B cell (primary cell): ENCODE results near the gene PACC1. TPM values are rescaled to one million over a fixed set of nuclear protein-coding genes. Genes with fewer than 3 reads are reported as not detected.

Source experiments
- ATAC-seq: fragments of 200-7000 bp; cut with Tn5 transposase; one replicate; pipeline ENCODE4 v1.10.0; 2021; ENCODE audit warnings: low read depth, mild to moderate bottlenecking, moderate number of reproducible peaks, moderate library complexity
- CTCF ChIA-PET: fragments of 350-600 bp; sonication (Branson Sonifier 250); formaldehyde crosslinking; loops from one replicate; lab custom pipeline; 2021; ENCODE audit warnings: antibody characterized with exemption, inconsistent platforms; lab: Charles Lee
- POLR2A ChIA-PET: fragments of 350-600 bp; sonication (Branson Sonifier 250); formaldehyde crosslinking; loops from one replicate; lab custom pipeline; 2021; ENCODE audit warnings: antibody characterized with exemption; lab: Charles Lee
- DNase-seq: peaks from one replicate; pipeline ENCODE4 v3.0.0; 2013
- H2AFZ ChIP-seq: 2 replicates; pipeline ENCODE4 v1.6.1; 2012; ENCODE audit warnings: mild to moderate bottlenecking, low read depth, low read length; ENCODE audit not compliant: insufficient read depth, poor library complexity, severe bottlenecking
- H3K27ac ChIP-seq, 2 donors: 1 replicate in 1 of 2; 2 replicates in 1 of 2; pipeline ENCODE4 v1.5.1; 2012 to 2013; ENCODE audit warnings: low read length in 2 of 2, mild to moderate bottlenecking in 2 of 2, moderate library complexity in 1 of 2
- H3K27me3 ChIP-seq, 4 experiments: fragments of 200-600 bp in 1 of 4; sonication (generic) in 1 of 4; replicated peaks in 1 of 4; 1 replicate in 2 of 4; 2 replicates in 2 of 4; pipeline versions ENCODE4 v1.6.1 to v1.7.0; 2013 to 2016; ENCODE audit warnings: low read length in 3 of 4, mild to moderate bottlenecking in 2 of 4, mixed read lengths in 1 of 4, moderate library complexity in 1 of 4; ENCODE audit not compliant: insufficient read depth in 4 of 4, control insufficient read depth in 3 of 4; ENCODE audit errors: control extremely low read depth in 1 of 4
- H3K36me3 ChIP-seq, 2 experiments: replicated peaks in 1 of 2; 1 replicate in 1 of 2; 2 replicates in 1 of 2; pipeline versions ENCODE4 v1.6.1 to v1.7.1; 2013; ENCODE audit warnings: low read length in 1 of 2; ENCODE audit not compliant: insufficient read depth in 2 of 2, control insufficient read depth in 1 of 2; ENCODE audit errors: control extremely low read depth in 1 of 2, extremely low read depth in 1 of 2
- H3K4me1 ChIP-seq, 2 donors: fragments of 200-600 bp in 1 of 2; sonication (generic) in 1 of 2; 1 replicate in 1 of 2; 2 replicates in 1 of 2; pipeline versions ENCODE4 v1.5.1 to v1.6.1; 2013 to 2017; ENCODE audit warnings: low read length in 2 of 2; ENCODE audit not compliant: control insufficient read depth in 2 of 2, insufficient read depth in 2 of 2
- H3K4me2 ChIP-seq: replicated peaks from 2 replicates; pipeline ENCODE3; 2012; ENCODE audit warnings: mild to moderate bottlenecking, low read depth, low read length; ENCODE audit not compliant: poor library complexity, severe bottlenecking
- H3K4me3 ChIP-seq, 5 experiments: fragments of 200-600 bp in 1 of 5; sonication (generic) in 1 of 5; 1 replicate in 3 of 5; 2 replicates in 2 of 5; pipeline versions ENCODE4 v1.5.1 to v1.7.0; 2011 to 2016; ENCODE audit warnings: low read length in 4 of 5, mild to moderate bottlenecking in 4 of 5, low read depth in 2 of 5, control low read depth in 1 of 5, moderate library complexity in 1 of 5; ENCODE audit not compliant: insufficient read depth in 1 of 5; ENCODE audit errors: control extremely low read depth in 1 of 5, extremely low read depth in 1 of 5
- H3K79me2 ChIP-seq: fragments of 200-600 bp; sonication (generic); one replicate; pipeline ENCODE4 v1.6.0; 2016; ENCODE audit warnings: low read length; ENCODE audit not compliant: control insufficient read depth, insufficient read depth
- H3K9ac ChIP-seq: fragments of 200-600 bp; sonication (generic); 2 replicates; pipeline ENCODE4 v1.6.1; 2017; ENCODE audit warnings: mild to moderate bottlenecking, low read length, moderate library complexity
- H3K9me3 ChIP-seq, 3 donors: one replicate each; pipeline versions ENCODE4 v1.6.1 to v1.7.1; 2013; ENCODE audit warnings: low read length in 2 of 3; ENCODE audit not compliant: control insufficient read depth in 2 of 3, insufficient read depth in 1 of 3; ENCODE audit errors: control extremely low read depth in 1 of 3
- H4K20me1 ChIP-seq: 2 replicates; pipeline ENCODE4 v1.6.0; 2012; ENCODE audit warnings: mild to moderate bottlenecking, low read length; ENCODE audit not compliant: insufficient read depth, control insufficient read depth, poor library complexity, severe bottlenecking
- H3K27ac Mint-ChIP-seq: one replicate; pipeline ENCODE4 v1.8.0; 2021; ENCODE audit warnings: mixed read lengths
- H3K27me3 Mint-ChIP-seq: one replicate; pipeline ENCODE4 v1.8.0; 2021; ENCODE audit warnings: mixed read lengths
- H3K4me1 Mint-ChIP-seq: one replicate; pipeline ENCODE4 v1.8.0; 2021; ENCODE audit warnings: mixed read lengths
- H3K4me3 Mint-ChIP-seq: one replicate; pipeline ENCODE4 v1.8.0; 2021; ENCODE audit warnings: mixed read lengths
- H3K9me3 Mint-ChIP-seq: one replicate; pipeline ENCODE4 v1.8.0; 2022; ENCODE audit warnings: mixed read lengths; ENCODE audit not compliant: insufficient read depth
- CTCF ChIP-seq: fragments of 200-600 bp; IDR thresholded peaks from one replicate; pipeline ENCODE4 v1.8.0; 2022; ENCODE audit warnings: antibody characterized with exemption, mild to moderate bottlenecking
- EZH2 ChIP-seq: IDR thresholded peaks from 2 replicates; pipeline ENCODE4 v1.6.1; 2012; ENCODE audit warnings: borderline replicate concordance, low read depth, mild to moderate bottlenecking, moderate library complexity, low read length; ENCODE audit not compliant: insufficient read depth, poor library complexity, severe bottlenecking
- WGBS: methylation state at CpG from one replicate; pipeline ENCODE4 v1.1.5; 2013; ENCODE audit warnings: missing lambda C conversion rate; ENCODE audit not compliant: insufficient coverage; 5-methylcytosine and 5-hydroxymethylcytosine counted together
- intact Hi-C: fragments of 100-400 bp; cut with micrococcal nuclease; formaldehyde crosslinking; loops from one replicate; pipeline ENCODE4 v1.10.0; 2022
- polyA plus RNA-seq: library from polyadenylated mRNA; depleted of rRNA; stranded (reverse); fragments of >200 nt; gene quantifications from 2 replicates; pipeline ENCODE4 v1.2.3, GENCODE V29; 2012
- total RNA-seq, 2 donors: library from RNA; stranded (reverse); fragments of 120-200 nt in 1 of 2; gene quantifications; 1 replicate in 1 of 2; 2 replicates in 1 of 2; pipeline versions ENCODE4 v1.2.3 to v1.2.4, GENCODE V29; 2013 to 2022

PACC1 gene
- total and polyA plus RNA-seq, 2 donors (not counting 1 experiment from before 2014, with no cell fraction given), result 15.9 to 18.3 TPM

GRCh38 chr1:212438831-212439237 lies 24.1 kb upstream of the PACC1 start:
- H3K4me3 ChIP-seq, result no peak overlapping the region

More at GRCh38 chr1:212438831-212439237, 24.1 kb upstream of the PACC1 start:
- H2AFZ ChIP-seq, result no peak overlapping the region
- no peaks in the 10 kb centered on the region for H3K9me3 Mint-ChIP-seq
- TF ChIP-seq CTCF, result no peak
- TF ChIP-seq EZH2, result no peak
- no peak for ATAC-seq
- H3K27me3 ChIP-seq, result no peaks in the 10 kb centered on the region
- H4K20me1 ChIP-seq, result no peaks in the 10 kb centered on the region
- CTCF ChIA-PET, result interaction anchor here (0.7 kb wide), 1 partner anchor 755 kb away, joined by 5 read pairs; no protein-coding TSS in a partner anchor
- DNase-seq, result no peak
- POLR2A ChIA-PET, result no interaction called here
- H3K4me1 Mint-ChIP-seq, result peaks cover 18% of the 10 kb centered on the region
- H3K9ac ChIP-seq, result no peak overlapping the region
- H3K27ac ChIP-seq, result no peak overlapping the region
- H3K79me2 ChIP-seq, result peaks cover 9% of the 10 kb centered on the region
- H3K9me3 ChIP-seq, result no peaks in the 10 kb centered on the region
- WGBS, result 100% methylated on average over 1 of the region's 2 CpGs
- intact Hi-C loops, result no loop called here
- H3K36me3 ChIP-seq, result no peaks in the 10 kb centered on the region
- no peak overlapping the region for H3K27ac Mint-ChIP-seq
- H3K4me2 ChIP-seq, result no peak overlapping the region
- H3K4me1 ChIP-seq, result peaks cover 2 to 3% of the 10 kb centered on the region in 2 donors
- H3K27me3 Mint-ChIP-seq, result no peaks in the 10 kb centered on the region
- H3K4me3 Mint-ChIP-seq, result no peak overlapping the region
